Daoy (cell line): ENCODE measurements around the gene ITGA1. TPM values are rescaled to one million over a fixed set of nuclear protein-coding genes. Genes with fewer than 3 reads are reported as not detected.
"Not testable (repeated sequence)": the region's sequence is repeated elsewhere in the genome, so short reads cannot be mapped to it uniquely, and the experiment has no call there.

Source experiments
- DNase-seq: peaks from one replicate; pipeline ENCODE4 v3.0.0-alpha.2; 2015; ENCODE audit warnings: low read depth
- total RNA-seq: library from RNA; depleted of rRNA; stranded (reverse); fragments of >200 nt; shearing (Covaris generic); gene quantifications from 2 replicates; pipeline ENCODE4 v1.2.3, GENCODE V29; 2014

Gene ITGA1
- total RNA-seq, 1 experiment from 2014 or later = 7.6 TPM

DNA sequence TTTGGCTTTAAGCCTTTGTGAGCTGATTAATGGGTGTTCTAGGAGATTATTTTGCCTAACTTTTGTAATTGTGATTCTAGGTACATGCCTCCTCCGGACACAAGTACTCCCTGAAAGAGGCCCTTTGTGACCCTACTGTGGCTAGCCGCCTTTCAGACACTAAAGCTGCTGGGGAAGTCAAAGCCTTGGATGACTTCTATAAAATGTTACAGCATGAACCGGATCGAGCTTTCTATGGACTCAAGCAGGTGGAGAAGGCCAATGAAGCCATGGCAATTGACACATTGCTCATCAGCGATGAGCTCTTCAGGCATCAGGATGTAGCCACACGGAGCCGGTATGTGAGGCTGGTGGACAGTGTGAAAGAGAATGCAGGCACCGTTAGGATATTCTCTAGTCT lies 13.6 kb downstream of the ITGA1 start:
- DNase-seq = peak; percentile 32

DNA sequence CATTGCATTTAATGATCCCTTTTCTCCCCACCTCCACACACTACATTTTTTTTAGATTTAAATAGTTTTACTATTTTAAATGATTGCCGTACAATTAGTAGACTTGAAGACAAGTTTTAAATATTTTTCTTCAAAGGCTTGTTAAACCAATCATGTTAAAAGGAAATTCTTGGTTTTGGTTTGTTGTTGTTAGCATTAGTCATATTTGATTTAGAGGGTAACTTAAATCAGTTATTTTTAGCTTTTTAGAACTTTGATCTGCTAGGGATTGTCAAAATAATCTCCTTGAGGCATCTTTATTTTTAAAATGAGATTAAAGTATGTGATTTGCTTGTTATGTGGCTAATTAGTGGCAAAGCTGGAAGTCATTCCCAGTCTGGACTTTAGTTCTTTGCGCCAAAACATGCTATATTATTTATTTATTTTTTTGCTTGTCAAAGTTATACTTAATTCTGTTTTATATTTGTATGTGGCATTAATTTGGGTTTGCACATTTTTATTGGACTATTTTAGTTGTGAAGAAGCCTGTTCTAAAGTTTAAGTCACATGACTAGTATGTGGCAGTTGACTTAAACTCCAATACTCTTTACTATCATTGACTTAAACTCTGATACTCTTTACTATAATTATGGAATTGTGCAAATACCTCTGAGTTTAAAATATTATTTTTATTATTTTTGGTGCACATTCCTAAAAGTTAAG lies 14.7 kb downstream of the ITGA1 start:
- no peak for DNase-seq

DNA sequence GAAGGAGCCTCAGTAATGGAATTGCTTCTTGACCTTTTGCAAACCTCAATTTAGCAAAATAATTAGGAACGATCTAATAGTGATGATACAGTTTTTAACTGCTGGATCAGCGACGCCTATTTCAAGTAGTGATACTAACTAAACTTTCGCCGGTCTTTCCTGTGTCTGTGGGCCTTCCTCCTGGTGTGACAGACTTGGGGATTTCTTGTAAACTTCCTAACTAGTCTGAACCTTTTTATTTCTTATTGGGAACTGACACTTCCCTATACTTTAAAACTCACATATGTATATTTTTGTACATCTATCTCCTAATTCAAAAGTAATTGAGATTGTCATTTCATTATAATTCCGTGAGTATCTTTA lies 15.2 kb downstream of the ITGA1 start:
- DNase-seq = no peak

DNA sequence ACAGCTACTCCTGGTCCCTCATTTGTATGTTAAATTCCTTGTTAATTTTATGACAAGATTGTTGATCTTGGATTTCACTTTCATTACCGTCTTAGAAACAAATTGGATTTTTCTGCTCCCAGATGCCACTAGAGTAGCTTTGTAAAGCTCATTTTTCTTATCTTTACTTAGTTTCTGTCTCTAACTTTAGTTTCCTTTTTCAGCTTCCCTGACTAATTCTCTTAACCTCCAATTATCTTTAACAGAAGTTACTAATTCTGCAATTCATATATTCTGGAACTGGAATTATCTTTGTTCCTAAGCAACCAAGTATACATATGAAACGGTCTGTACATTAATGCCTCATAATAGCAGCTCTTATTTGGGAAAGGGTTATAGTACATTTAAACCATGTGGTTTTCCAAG lies 16.7 kb downstream of the ITGA1 start:
- DNase-seq = no peak

DNA sequence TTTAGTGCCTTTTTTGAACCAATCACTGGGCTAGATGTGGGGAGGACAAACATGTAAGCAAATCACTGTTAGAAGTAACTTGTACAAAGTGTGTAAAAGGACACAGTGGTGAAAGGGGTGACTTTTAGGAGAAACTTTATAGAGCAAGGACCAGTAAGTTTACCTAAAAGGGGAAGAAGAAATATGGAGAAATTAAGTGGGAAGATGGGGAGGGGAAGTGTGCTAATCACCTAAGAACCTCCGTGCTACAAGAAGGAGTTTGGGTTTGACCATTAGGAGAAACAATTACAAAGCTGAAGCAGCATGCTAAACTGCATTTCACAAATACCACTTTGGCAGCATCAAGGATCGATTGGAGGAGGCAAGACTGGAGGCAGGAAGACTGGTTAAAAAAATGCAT lies 17.3 kb downstream of the ITGA1 start:
- no peak for DNase-seq

DNA sequence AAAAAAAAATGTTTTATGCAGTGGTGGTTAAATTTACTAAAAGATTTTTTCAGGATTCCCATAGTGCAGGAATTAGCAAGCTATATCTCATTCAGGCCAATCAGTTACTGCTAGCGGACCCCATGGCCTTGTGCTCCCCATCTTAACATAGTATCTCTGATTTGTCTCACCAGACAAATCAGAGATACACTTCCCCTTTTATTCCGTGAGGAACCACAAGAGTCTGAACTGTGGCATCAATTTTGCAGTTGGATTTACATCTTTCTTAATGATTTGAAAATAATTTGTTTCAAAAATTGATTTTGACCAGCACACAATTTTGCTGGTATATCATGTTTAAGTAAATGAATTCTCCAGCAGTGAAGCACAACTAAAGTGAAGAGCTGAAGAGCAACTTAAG lies 17.9 kb downstream of the ITGA1 start:
- no peak for DNase-seq

DNA sequence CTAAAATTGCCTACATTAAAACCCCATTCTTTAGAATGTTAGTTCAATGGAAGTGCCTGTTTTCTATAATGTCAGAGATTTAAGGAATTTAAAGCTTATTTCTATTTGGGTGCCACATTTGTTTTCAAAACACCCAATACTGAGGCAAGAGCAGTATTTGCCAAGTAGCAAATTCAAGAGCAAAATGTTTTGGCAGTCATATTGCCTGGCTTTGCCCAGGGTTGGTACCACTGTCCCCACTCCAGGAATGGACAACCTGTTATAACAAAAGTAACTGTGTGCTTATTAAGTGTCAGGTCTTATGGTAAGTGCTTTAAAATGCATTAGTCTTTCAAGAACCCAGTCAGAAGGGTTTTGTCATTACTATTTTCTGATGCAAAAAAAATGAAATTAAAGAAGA lies 19.3 kb downstream of the ITGA1 start:
- DNase-seq = no peak

DNA sequence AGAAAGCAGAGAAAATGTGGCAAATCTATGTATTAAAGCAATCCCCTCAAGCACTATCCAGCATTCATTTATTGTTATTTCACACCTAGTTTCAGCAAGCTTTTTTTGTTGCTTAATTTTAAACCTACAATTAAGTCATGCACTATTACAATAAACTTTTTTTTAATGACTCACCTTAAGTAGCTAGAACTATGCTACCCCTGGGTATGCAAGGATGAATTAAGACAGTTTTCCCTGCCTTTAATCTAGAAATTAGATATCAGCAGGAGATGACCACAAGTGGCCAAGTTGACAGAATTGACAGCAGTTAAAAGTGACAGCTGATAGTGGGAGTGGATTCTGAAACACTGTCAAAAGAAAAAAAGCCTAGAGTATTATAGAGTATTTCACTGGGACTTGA lies 20.0 kb downstream of the ITGA1 start:
- no peak for DNase-seq

DNA sequence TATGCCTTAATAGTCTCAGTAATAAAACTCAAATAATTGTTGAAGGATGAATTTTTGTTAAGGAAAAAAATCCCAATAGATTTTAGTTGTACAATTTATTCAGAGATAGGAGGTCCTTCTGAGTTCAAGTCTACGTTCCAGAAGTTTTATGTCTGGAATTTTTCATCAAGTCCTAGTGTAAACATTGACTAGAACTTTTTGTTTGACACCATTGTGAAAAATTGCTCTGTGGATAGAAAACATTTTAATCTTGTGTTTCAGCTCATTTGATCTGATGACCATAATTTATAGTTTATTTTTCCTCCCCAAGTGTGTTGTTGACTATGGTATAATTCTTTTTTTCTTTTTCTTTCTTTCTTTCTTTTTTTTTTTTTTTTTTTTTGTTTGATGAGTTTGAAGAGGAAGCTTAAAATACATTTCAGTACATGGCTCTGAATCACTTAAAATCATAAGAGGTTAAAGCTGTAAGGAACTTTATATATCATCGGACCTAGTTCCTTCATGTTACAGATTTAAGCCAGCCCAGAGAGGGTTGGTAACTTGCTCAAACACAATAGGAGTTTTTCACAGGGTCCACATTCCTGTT lies 20.7 kb downstream of the ITGA1 start:
- no peak for DNase-seq

DNA sequence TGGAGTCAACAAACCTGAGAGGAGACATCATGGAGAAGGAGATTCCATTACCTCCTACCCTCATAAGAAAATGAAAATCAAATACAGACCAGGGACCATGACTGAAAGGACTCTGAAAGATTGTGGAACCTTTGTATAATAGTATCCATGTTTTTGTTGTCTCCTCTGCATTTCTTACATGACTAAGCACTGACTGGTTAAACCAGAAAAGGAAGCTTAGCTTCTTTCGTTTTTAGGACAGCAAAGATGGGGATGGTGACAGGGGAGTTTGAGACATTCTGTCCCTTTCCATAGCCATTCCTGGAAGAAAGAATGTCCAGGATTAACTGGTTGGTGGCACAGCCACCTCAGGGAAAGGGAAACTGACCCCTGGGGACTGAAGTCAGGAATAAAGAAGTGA lies 22.2 kb downstream of the ITGA1 start:
- DNase-seq = no peak

DNA sequence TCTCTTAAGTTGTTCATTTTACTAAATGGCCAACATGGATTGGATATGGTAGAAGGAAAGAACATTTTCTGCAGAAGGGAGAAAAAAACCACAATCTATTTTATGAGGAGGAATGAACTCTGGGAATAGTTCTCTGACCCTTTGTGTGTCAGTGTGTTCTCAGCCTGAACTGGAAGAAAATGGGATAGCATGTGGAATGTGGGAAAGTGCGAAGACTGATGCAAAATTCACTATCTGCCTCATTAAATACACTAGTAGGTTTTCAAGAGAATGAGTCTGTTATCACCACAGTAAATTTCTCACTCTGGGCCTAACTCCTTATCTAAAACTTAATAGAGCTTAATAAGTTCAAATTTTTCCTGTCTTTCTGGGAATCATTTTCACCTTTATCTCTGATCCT lies 22.7 kb downstream of the ITGA1 start:
- no peak for DNase-seq

DNA sequence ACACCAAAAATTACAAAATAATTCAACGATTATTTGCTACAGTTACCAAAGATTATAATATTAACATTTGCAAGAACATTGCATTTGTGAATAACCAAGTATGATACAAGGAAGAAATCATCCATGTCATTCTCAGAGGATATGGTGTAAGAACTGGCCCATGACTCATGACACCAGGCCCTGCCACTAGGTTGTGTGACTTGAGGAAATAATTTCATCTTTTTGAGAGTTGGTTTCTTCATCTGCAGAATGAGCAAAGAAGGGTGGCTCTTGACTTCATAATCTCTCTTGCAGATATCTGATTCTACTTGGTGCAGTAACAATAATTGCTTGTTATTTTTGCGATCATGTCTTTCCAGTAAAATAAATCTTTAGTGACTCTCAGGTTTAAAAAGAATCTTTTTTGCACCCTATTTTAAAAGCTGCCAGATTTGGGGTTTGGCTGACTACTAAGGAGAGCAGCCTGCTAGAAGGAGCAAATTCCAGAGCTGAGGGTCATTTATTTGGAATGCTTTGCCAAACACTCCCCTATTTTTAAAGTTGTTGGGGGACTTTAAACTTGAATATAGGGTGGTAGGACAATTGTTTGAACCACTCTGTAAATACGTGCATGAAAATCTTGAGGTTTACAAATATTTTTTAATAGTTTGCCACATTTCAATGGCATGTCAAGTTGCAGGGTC lies 23.5 kb downstream of the ITGA1 start:
- DNase-seq = peak; percentile 35

DNA sequence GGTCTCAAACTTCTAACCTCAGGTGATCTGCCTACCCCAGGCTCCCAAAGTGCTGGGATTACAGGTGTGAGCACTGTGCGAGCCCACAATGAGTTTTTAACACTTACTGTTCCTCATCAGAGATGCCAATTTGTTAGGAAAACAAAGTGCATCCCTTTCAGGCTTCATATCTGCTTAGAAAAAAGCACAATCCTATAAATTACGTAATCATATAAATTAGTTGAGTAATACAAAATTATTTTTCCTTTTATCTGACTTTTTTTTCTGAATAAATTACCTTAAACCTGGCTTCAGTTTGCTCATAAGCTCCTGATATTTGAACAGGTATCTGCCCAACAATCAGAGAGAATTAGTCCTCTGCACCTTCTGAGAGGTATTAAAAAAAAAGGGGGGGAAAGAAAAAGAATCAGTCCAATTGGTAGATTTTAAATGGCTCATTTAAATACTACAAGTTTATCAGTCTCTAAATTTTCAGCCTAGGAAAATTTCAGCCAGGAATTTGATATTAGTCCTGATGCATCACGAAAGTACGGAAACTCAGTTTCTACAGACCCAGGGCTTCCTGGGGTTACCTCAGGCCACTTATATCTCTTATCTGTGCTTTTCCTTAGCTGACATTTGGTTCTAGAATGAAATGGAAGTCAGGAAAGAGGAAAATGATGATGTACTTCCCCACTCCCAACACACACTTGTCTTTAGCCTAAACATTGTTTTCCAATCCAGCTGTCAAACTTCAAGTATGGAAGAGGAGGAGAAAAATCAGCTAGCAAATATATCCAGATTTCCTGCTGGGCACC lies 26.8 kb downstream of the ITGA1 start:
- no peak for DNase-seq

DNA sequence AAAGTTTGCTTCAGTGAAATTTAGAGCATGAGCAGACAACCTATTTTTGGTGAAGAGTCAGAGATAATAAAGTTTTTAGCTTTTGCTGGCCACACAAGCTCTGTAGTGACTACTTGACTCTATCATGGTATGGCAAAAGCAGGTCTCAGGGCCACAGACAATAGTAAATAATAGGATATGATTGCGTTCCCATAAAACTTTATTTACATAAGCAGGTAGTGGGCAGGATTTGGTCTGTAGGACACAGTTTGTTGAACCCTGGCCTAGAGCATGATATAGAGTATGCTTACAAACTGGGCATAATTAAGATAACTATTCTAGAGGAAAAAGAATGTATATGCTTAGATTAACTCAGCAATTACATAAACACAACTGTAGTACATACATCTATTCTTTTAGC lies 30.1 kb downstream of the ITGA1 start:
- DNase-seq = no peak

DNA sequence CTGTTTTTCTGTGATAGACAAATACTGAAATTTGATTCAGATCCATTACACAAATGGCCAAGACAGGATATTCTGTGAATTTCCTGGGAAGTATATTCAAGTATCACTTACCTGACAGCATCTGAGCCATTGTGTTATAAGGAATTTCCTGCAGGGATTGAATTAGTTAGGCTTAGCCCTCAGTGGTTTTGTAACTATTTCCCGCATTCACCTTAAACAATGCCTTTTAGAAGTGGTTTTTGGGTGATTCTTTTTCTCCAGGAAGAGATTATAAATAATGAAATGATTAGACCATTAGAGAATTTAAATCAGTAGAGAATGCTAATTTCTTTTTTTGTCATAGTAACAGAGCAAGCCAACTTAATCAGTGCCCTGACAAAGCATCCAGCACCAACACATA lies 30.6 kb downstream of the ITGA1 start:
- DNase-seq = no peak

DNA sequence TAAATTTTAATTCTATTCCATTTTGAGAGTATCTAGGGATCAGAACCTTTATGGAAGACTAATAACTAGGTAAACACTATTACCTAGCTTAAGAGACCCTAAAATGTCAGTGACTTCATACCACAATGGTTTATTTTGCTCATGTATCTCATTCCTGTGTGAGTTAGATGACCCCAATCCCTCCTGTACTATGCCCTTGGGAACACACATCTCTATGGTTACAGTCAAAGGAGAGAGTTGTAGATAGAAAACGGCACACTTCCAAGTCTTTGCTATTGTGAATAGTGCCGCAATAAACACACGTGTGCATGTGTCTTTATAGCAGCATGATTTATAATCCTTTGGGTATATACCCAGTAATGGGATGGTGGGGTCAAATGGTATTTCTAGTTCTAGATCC lies 31.1 kb downstream of the ITGA1 start:
- DNase-seq = not testable (repeated sequence)

DNA sequence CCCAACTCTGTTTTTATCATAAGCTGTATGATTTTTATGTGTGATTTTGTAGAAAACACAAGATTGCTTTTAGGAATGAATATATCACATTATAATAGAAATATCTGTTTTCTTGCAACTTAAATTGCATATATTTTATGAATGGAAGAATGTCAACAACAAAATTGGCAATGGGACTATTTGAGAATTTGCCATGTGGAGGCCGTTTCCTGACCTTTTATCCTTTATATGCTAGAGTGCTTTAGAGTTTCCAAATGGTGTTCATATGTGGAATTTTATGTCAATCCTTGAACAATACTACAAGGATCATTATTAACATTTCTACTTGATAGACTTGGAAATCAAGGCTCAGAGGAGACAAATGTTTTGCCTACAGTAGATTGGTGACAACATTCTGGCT lies 34.2 kb downstream of the ITGA1 start:
- DNase-seq = no peak

DNA sequence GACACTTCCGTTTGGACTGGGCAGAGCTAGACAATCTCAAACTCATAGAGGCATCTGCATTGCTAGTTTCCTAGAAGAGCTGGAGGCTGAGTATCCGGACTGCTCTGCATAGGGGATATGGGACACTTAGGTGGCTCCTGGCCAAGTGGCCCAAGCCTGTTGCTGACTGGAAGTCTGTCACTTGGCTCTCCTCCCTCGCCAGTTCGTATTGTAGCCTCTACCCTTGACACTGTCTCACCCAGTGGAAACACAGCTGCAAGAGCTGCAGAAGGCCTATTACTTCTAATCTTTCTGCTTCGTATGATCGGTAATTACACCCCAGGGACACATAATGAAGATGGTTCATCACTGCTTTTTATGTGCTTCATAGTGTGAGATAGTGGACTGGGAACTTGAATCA lies 34.7 kb downstream of the ITGA1 start:
- DNase-seq = no peak

DNA sequence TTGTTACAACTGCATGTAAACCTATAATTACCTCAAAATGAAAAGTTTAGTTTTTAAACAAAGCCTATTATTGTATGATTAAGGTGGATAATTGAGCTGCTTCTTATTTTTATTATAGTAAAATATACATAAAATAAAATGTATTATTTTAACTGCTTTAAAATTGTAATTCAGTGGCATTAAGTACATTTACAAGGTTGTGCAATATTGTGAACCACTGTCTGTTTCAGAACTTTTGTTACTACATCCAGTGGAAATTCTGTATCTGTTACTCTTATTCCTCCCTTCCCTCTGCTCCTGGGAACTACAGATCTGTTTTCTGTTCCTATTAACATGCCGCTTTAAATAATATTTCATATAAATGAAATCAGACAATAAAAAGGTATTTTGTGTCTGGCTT lies 37.1 kb downstream of the ITGA1 start:
- no peak for DNase-seq

DNA sequence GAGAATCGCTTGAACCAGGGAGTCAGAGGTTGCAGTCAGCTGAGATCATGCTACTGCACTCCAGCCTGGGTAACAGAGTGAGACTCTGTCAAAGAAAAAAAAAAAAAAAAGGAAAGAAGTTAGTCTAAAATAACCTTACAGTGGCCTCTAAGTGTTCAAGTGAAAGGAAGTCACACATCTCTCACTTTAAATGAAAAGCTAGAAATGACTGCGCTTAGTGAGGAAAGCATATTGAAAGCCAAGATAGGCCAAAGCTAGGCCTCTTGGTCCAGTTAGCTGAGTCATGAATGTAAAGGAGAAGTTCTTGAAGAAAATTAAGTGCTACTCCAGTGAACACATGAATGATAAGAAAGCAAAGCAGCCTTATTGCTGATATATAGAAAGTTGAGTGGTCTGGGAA lies 38.1 kb downstream of the ITGA1 start:
- DNase-seq = no peak

DNA sequence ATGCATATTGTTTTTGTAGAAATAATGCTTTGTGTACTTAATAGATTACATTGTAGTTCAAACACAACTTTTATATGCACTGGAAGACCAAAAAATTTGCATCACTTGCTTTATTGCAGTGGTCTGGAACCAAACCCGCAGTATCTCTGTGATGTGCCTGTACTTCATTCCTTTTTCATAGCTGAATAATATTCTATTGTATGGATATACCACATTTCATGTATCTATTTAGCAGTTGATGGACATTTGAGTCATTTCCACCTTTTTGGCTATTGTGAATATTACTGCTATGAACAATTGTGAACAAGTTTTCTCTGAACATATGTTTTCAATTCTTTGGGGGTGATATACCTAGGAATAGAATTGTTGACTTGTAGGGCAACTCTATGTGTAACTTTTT lies 40.1 kb downstream of the ITGA1 start:
- DNase-seq = no peak

DNA sequence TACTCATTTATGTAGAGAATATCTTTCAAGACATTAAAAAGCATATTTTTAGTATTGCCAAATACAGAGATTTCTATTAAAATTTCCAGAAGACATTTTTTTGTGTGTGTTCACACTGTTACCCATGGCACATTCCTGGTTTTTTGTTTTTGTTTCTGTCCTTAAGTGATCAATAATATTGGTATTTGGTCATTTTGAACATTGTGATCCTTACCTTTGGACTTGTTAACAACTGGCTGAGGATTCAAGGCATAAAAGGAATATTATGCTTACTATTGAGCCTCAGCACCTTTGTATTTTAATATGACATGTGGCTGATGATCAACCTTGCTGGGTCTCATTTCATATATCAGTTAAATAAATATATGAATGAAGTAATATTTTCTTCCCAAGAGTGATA lies 41.9 kb downstream of the ITGA1 start:
- DNase-seq = no peak

DNA sequence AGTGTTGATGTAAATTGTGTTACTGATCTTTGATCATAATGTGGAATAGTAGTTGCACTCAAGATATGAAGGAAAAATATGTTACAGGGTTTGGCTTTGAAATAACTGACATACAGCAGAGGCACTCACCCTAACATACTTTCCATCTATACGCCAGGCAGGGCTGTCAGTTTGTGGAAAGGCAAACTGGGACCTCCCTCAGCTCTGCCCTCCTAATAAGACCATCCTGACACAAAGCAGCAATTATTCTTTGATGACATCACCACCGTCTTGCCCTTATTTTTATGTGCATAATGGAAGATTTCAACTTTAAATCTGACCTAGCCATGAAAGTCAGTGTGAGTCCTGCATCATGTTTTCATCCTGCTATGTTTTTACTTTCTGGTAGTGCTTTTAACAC lies 42.9 kb downstream of the ITGA1 start:
- DNase-seq = no peak
